GM21576 (cell line): Measurements from ENCODE around the gene TBKBP1.
A peak's percentile ranks its signal among the peaks of the same experiment; 100 is the strongest.

Source experiments
- ATAC-seq: cut with Tn5 transposase; IDR thresholded peaks from one replicate; pipeline ENCODE4 v1.9.1; 2021; ENCODE audit warnings: mild to moderate bottlenecking, moderate library complexity; ENCODE audit not compliant: unreplicated experiment

TBKBP1 gene, protein sequence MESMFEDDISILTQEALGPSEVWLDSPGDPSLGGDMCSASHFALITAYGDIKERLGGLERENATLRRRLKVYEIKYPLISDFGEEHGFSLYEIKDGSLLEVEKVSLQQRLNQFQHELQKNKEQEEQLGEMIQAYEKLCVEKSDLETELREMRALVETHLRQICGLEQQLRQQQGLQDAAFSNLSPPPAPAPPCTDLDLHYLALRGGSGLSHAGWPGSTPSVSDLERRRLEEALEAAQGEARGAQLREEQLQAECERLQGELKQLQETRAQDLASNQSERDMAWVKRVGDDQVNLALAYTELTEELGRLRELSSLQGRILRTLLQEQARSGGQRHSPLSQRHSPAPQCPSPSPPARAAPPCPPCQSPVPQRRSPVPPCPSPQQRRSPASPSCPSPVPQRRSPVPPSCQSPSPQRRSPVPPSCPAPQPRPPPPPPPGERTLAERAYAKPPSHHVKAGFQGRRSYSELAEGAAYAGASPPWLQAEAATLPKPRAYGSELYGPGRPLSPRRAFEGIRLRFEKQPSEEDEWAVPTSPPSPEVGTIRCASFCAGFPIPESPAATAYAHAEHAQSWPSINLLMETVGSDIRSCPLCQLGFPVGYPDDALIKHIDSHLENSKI

DNA sequence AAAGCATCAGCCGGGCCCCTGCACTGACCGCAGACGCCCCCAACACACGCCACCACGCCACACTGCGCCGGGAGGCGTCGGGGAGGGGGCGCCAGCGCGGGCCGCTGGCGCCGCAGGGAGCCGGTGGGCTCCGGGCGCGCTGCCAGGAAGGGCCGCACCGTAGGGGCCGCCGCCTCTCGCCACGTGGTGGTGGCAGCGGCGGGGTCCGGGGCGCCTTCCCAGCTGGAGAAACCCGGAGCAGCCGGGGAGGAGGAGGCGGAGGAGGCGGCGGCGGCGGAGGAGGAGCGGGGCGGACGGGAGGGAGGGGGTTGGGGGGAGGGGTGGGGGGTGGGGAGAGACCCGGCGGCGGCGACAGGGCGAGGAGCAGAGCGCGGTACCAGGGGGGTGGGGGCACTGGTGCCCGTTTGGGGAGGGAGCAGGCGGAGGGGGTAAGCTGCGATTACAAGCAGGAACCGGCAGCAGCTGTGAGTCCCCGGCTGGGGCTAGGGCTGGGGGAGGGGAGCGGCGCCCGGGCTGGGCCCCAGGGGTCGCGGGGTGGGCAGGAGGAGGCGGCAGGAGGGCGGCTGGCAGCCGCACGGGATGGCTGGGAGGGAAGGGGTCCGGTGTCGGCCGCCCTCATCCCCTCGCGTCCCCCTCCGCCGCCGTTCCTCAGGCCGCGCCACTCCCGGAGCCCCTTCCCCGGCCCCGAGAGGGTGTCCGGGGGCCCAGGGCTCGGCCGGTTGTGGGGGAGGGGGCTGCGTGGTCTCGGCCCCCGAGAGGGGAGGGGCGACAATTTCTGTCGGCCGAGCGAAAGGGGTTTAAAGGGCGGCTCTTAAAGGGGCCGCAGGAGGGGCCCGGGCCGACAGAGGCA is at the start of gene TBKBP1:
TBKBP1 (plus strand) TSS at position 431 of the 850 bp plus-strand sequence. CDS start 1,952 bp downstream, outside the sequence.
- ATAC-seq, result no peak

DNA sequence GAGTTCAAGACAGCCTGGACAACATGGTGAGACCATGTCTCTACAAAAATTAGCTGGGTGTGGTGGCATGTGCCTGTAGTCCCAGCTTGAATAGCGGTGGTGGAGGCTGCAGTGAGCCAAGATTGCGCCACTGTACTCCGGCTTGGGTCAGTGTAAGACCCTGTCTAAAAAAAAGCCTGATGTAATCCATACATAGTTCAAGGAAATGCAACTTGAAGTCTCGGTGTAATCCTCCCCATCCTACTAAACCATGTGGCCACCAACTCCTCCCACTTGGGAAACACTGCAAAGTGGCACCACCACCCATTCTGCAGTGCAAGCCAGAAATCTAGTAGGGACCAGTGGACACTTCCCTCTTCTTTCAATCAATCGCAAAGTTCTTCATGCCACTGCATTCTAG is 49.6 kb upstream of the TBKBP1 start:
- no peak for ATAC-seq

DNA sequence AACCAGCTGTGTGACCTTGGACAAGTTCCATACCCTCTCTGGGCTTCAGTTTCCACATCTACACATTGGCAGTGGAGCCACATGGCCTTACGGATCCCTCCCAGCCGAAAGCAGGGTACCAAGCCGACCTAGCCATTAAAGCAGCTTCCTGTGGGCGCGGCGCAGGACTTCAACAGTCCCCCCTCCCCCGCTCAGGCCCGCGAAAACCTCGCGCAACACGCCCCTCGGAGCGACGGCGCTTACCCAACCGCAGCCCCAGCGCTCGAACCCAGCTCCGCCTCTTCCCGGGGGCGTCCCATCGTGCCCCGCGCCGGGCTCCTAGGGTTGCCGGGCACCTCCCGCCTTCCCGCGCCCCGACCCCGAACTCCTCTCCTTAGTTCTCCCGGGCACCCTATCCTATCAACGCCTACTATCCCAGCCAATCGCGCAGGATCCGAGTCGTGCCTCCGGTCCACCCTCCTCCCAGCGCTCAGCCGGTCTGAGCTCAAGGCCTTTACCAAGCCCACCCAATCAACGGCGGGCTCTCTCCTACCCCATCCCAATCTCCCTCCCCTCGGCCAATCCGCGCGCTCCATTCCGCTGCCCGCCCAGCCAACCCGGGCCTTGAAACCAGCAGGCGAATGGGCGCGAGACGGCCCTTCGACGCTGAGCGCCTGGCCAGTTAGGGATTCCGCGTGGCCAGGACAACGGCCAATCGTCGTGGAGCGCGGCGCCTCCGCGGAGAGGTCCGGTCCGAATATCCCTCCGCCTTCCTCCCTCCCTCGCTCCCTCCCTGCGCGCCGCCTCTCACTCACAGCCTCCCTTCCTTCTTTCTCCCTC is 44.6 kb upstream of the TBKBP1 start, which contains the start of gene KPNB1:
KPNB1 (plus strand) TSS at position 767 of the 819 bp plus-strand sequence. CDS start 326 bp downstream, outside the sequence.
- ATAC-seq, result peak; percentile 78

DNA sequence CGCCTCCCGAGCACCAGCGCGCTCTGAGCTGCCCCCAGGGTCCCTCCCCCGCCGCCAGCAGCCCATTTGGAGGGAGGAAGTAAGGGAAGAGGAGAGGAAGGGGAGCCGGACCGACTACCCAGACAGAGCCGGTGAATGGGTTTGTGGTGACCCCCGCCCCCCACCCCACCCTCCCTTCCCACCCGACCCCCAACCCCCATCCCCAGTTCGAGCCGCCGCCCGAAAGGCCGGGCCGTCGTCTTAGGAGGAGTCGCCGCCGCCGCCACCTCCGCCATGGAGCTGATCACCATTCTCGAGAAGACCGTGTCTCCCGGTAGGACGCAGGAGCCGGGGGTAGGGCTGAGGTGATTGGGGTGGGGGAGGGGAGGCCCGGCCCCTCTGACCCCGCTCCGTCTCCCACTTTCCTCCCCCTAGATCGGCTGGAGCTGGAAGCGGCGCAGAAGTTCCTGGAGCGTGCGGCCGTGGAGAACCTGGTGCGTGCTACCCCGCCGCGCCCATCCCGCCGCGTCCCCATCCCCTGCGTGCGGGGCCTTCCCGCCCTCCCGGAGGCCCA is 43.9 kb upstream of the TBKBP1 start:
- ATAC-seq, result peak; percentile 1

DNA sequence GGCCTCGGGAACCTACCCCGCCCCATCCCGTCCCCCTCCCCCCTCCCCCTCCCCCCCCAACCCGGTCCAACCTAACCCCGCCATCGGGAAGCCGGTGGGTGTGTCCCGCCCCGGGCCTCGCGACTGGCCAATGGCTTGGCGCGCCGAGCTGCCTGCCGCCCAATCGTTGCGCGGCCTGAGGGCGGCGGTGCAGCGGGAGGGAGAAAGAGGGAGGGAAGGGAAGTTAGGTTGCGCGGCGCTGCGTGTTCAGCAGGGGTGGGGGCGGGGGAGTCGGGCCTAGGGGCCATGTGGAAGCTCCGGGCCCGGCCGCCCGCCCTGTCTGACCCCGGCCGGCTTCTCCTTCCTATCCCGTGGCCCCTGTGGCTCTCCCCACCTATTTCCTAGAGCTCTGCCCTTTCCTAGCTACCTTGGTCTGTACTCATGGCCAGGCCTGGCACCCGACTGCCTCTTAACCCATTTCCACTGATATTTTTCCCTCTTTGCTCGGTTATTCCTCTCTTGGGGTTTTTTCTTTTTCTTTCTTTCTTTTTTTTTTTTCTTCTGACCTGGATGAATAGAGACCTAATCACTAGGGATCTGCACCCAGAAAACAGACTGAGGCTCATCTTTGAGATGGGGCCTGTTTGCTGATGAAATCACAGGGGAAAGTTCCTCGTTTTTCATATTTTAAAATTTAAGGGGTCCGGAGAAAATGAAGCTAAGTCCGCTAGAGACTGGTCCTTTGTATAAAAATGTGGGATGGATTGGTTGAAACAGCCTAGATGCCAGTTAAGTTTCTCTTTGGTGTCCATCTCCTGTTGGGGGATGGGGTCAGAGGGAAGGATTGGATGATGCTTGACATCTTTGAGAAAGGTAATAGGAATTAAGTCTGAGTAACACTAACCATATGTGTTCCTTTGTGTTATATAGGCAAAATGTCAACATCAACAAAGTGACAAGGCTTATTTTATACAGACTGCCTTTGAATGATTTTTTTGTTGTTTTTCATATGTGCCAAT is 43.1 kb upstream of the TBKBP1 start:
- peak; percentile 42 for ATAC-seq

DNA sequence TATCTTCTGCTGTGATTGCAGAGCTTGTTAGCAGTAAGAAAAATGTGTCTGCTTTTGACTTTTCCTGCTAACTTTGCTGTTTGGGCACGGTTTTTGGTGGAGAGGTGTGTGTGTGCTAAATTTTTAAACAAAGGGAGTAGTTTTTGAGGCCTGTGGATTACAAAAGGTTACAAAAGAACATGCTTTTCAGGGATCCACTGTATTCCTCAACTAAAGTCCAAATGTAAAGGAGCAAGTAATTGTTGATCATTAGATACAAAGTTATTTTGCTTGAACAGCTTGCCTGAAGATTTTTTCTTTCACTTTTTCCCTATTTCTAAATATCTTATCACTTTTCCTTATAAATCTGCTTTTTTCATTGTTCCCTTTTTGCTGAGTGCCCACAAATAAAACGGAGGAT is 42.3 kb upstream of the TBKBP1 start:
- ATAC-seq, result no peak

DNA sequence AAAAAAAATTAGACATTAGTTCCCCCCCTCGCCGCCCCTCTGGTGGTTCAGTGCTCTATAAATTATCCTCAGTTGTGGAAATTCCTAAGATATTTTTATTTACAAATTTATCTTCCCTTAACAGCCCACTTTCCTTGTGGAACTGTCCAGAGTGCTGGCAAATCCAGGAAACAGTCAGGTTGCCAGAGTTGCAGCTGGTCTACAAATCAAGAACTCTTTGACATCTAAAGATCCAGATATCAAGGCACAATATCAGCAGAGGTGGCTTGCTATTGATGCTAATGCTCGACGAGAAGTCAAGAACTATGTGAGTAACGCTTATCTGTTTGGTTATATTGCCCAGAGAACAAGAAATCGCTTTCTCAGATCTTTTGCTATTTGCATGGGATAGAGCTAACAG is 41.4 kb upstream of the TBKBP1 start:
- no peak for ATAC-seq

DNA sequence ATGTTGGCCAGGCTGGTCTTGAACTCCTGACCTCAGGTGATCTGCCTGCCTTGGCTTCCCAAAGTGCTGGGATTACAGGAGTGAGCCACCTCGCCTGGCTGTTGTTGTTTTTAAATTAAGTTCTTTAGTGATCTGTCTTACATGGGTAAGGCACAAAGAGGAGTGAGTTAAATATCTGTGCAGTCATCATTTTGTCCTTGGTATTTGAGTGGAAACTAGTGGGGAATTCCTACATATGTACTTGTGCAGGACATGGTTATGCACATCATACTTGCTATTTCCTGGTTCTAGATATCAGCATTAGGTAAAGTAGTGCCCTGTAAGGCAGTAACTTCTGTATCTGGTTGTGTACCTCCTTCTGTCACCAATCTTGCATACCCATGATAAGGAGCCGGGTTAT is 40.5 kb upstream of the TBKBP1 start:
- no peak for ATAC-seq

DNA sequence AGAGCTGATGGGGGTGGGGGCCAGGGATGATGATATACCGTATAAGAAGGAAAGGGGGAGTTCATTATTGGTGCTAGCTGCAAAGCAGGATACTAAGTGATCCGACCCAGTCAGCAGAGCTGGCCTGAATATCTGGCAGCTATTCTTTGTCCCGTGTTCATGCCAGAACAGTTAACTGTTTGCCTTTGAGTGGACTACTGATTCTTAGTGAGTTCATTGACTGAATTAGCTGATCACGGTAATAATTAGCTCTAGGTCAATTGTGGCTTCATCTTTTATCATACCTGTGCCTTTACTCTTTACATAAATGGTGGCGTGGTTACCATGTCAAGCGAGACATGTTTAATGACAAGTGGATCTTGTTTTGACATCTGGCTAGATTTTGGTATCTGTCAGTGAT is 39.0 kb upstream of the TBKBP1 start:
- no peak for ATAC-seq

DNA sequence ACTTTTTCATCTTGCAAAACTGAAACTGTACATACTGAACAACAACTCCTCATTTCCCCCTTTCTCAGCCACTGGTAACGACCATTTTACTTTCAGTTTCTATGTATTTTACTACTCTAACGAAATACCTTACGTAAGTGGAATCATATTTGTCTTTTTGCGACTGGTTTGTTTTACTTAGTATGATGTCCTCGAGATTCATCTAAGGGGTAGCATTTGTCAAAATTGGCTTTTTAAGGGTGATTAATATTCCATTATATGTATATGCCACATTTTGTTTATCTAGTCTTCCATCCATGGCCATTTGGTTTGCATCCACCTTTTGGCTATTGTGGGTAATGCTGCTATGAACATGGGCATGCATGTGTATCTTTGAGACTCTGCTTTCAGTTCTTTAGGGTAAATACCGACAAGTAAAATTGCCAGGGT is 33.9 kb upstream of the TBKBP1 start:
- peak; percentile 53 for ATAC-seq

DNA sequence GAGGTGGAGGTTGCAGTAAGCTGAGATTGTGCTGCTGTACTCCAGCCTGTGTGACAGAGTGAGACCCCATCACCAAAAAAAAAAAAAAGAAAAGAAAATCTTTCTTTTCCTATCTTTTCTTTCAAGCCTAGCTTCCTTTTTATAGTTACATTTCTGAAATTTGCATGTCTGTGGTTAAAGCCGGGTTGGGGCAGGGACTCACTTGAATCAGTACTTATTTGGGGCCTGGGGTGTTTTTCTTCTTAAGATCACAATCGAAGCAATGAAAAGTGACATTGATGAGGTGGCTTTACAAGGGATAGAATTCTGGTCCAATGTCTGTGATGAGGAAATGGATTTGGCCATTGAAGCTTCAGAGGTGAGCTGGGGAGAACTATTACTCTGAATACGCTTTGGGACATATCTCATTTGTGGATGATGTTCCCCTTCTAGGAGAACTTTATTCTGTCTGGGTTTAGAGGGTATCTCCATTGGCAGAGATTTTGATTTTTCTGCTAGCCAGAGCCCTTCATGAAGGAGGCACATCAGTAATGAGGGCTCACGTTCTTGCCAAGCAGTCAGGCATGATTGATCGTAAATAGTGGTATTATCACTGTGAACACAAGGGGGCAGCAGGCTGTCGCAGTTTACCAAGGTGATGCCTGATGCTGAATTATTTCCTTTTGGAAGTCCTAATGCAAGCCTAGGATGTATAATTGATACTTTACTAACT is 29.9 kb upstream of the TBKBP1 start:
- ATAC-seq, result no peak

DNA sequence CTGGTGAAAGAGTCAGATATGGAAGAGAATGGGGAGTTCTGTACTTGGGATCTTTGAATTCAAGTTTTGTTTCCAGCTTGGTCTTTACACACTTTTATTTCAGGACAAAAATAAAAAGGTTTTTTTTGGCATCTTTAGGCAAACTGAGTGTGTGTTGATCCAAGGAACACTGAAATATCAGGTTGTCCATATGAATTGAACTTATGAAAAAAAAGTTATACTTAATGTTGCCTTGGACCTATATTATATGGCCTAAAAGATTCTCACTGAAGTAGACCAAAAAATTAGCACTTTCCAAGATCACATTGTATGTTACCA is 29.4 kb upstream of the TBKBP1 start:
- ATAC-seq, result no peak

DNA sequence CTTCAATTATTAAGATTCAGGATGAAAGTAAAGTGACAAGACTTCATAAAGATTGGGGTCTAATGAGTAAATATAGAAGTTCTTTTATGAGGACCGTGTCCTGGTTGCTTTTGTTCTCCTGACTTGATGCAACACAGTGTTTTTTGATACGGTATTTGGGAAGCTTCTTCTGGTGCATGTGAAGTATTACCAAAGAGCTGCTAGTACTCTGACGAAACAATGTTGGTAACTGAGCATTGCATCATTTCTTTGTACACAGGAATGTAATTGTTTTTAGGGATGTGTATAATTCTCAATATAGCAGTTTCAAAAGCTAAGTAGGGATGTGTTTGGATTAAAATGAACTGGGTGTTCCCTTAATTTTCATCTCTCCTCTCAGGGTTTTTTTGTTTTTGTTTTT is 28.3 kb upstream of the TBKBP1 start:
- no peak for ATAC-seq

DNA sequence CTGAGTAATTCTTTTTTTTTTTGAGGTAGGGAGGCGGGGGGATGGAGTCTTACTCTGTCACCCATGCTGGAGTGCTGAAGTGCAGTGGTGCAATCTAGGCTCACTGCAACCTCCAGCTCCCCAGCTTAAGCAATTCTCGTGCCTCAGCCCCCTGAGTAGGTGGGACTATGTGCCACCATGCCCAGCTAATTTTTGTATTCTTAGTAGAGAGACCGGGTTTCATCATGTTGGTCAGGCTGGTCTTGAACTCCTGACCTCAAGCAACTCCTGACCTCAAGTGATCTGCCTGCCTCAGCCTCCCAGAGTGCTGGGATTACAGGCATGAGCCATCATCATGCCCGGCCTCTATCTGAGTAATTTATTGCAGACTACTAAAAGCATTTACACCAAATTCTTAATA is 24.9 kb upstream of the TBKBP1 start:
- ATAC-seq, result no peak

DNA sequence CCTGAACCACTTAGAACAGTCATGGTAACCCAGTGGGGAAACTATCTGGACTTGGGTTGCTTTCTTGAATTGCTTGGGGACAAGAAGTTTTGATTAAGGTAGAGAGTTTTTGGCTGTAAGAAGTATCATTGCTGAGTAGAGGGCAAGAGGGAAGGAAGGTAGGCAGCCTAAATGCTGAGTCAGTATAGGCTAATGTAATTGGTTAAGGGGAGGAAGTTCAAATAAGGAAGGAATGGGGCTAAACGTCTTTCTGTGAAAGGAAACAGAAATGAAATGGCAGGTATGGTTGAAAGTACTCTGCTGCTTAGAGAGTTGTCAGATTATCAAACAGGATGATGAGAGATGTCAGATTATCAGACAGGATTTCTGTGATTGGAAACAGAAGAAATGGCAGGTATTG is 23.9 kb upstream of the TBKBP1 start:
- no peak for ATAC-seq

DNA sequence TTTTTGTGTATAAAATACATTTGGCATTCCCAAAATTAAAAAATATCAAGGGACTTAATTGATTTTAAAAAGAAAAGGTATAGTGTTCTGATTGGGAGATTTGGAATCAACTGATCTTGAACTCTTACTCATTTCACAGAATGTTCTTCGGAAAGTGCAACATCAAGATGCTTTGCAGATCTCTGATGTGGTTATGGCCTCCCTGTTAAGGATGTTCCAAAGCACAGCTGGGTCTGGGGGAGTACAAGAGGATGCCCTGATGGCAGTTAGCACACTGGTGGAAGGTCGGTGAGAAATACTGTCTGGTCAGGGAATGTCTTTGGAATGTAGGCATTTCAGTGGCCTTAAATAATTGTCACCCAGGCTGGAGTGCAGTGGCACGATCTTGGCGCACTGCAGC is 19.5 kb upstream of the TBKBP1 start:
- ATAC-seq, result no peak

DNA sequence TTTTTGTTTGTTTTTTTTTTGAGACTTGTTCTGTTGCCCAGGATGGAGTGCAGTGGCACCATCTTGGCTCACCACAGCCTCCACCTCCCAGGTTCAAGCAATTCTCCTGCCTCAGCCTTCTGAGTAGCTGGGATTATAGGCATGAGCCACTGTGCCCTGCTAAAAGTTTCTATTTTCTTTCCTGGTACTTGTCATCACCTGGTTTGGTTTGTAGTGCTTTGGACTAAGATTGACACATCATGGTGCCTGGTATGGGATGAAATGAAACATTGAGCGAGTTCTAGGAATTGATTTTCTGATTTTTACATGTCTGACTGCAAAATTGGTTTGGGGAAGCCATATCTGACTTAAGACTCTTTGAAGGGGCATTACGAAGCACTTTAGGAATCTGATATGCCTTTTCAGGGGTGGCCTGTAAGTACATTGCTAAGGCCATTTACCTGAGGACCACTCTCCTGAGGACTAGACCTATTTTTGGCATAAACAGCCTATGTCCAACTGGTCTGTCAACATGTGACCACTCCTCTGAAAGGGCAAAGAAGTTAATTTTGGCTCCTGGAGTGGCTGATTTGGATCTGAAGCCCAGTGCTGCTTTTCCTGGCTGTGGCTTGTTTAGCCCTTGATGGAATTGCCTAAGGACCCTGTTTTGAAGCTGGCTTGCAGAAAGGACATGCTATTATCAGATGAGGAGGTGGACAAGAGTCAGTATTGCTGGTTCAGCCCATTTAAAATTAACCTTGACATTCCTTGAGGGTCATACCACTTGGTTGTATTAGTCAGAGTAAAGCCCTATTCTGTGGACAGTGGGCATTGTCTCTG is 18.4 kb upstream of the TBKBP1 start:
- ATAC-seq, result no peak

DNA sequence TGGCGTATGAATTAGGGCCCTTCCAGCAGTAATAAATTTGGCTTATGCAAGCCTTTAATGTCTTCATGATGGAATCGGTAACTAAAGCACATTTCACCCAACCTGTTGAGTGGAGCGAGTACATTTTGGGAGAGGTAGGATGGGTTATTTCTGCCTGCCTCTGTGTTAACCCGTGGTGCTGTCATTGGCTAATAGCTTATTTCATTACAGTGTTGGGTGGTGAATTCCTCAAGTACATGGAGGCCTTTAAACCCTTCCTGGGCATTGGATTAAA is 17.8 kb upstream of the TBKBP1 start:
- ATAC-seq, result no peak
